NT2/D1 (cell line): Measurements from ENCODE around the gene GPR142.

Source experiments
- SUZ12 ChIP-seq: IDR thresholded peaks from 2 replicates; pipeline ENCODE4 v1.6.1; 2011; ENCODE audit not compliant: insufficient read length, insufficient read depth; ENCODE audit errors: extremely low read depth
- ZNF274 ChIP-seq: IDR thresholded peaks from 2 replicates; pipeline ENCODE4 v1.6.1; 2011; ENCODE audit warnings: mild to moderate bottlenecking, low read depth, low read length

DNA sequence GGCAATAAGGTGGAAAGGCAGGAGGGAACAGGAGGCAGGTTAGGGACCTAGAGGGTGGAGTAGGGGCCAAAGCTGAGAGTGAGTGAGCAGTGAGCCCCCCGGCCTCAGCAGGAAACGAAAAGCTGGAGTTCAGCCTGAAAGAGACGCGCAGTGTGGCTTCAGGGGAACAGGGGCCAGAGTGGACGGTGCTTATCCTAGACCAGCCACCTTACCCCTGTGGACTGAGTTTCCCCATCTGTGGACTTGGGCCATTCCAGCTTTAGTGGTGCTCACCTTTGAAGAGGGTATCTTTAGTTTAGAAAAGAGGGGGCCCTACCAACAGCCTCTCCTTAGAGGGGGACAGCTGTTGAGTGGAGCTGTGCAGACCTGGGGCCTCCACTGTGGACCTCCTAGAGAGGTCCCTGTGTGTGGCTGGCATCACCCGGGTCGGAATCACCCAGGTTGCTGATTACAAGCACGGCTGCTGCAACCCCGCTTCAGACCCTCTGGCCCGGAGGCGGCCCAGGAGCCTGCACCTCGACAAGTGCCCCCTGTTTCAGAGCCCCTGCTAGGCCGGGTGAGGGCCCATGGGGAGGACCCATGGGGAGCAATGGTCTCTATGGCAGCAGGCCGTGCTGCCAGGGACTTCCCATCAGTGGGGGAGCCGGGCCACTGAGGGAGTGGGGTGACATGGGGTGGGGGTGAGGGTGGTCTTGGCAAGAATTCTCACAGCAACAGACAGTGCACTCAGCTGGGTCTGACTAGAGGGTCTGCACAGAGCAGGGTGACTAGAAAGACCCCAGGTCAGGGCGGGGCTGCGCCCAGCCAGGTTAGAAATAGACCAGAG lies 2.6 kb downstream of the GPR142 start:
- no peak for TF ChIP-seq SUZ12
- no peak for TF ChIP-seq ZNF274
